Measurements from ENCODE around the gene EIF4EBP3. TPM values are rescaled to one million over a fixed set of nuclear protein-coding genes. Genes with fewer than 3 reads are reported as not detected.

EIF4EBP3 gene
- polyA plus RNA-seq, 3 donors from 2014 or later, result 12.1 to 38.3 (median 15.4) TPM

GRCh38 chr5:140561753-140562523 is 14.5 kb downstream of the EIF4EBP3 start:
- Mint-ChIP-seq H3K36me3 (peaks cover 0 to 8% (median 3%) of the 10 kb centered on the region in 3 donors), H3K4me3 (peak overlapping the region in 1 of 5 donors; percentile 94), H3K27me3 (ENCODE audit: low read depth in 3 of 3) (peaks cover 15 to 18% (median 16%) of the 10 kb centered on the region in 3 donors), H3K27ac (peak overlapping the region in 1 of 6 donors; percentile 99), H3K4me1 (peaks cover 43 to 55% of the 10 kb centered on the region in 2 donors), H3K9me3 (no peaks in the 10 kb centered on the region)
- no peak for DNase-seq

DNA sequence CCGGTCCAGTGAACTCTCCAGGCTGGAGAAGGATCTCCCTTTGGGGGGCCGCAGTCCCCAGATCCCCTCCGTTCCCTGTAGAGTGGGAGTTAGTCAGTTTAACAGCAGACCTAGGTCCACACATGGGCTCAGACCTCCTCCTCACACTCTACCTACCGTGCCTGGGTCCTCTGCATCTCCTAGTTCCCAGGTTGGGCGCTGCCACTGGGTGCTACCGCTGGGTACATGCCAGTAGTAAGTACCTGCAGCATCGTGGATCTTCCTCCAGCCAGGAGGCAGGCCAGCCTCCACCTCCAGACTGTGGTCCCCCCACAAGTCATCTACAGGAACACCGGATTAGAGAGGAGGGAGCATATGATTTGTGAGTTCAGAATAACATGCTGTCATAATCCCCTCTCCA is 16.1 kb downstream of the EIF4EBP3 start:
- peaks cover 35 to 59% of the 10 kb centered on the region in 2 donors for H3K4me1 Mint-ChIP-seq

GRCh38 chr5:140564196-140565023 is 16.9 kb downstream of the EIF4EBP3 start, which contains the start of the genes APBB3 and SLC35A4:
TSS of gene APBB3 (minus strand) at chr5:140564598. CDS start at chr5:140564245, 353 bp downstream.
TSS of gene SLC35A4 (plus strand) at chr5:140564828. CDS start at chr5:140567170, 2,342 bp downstream.
- H3K27me3 Mint-ChIP-seq (ENCODE audit: low read depth in 3 of 3), result peaks cover 9 to 13% (median 11%) of the 10 kb centered on the region in 3 donors
- H3K4me3 Mint-ChIP-seq, result peak within 1 kb of the TSS; percentile 88 to 94 (median 93)
- no peaks in the 10 kb centered on the region for H3K9me3 Mint-ChIP-seq
- peak; percentile 99 for DNase-seq
- peaks cover 43 to 67% of the 10 kb centered on the region in 2 donors for H3K4me1 Mint-ChIP-seq
- H3K36me3 Mint-ChIP-seq, result peaks cover 0 to 8% (median 3%) of the 10 kb centered on the region in 3 donors
- peak within 1 kb of the TSS; percentile 95 to 99 (median 97) for H3K27ac Mint-ChIP-seq

More for the DNA sequence above, 16.1 kb downstream of the EIF4EBP3 start:
- peaks cover 0 to 8% (median 3%) of the 10 kb centered on the region in 3 donors for H3K36me3 Mint-ChIP-seq
- H3K27me3 Mint-ChIP-seq (ENCODE audit: low read depth in 3 of 3), result peaks cover 9 to 14% (median 11%) of the 10 kb centered on the region in 3 donors
- H3K27ac Mint-ChIP-seq, result peak overlapping the region; percentile 94 to 99 (median 97)
- H3K4me3 Mint-ChIP-seq, result peak overlapping the region; percentile 88 to 94 (median 93)
- no peak for DNase-seq
- no peaks in the 10 kb centered on the region for H3K9me3 Mint-ChIP-seq

GRCh38 chr5:140565024-140565779 is 17.7 kb downstream of the EIF4EBP3 start:
- Mint-ChIP-seq H3K27me3 (ENCODE audit: low read depth in 3 of 3) (peaks cover 9 to 12% (median 10%) of the 10 kb centered on the region in 3 donors), H3K36me3 (peaks cover 0 to 8% (median 3%) of the 10 kb centered on the region in 3 donors), H3K27ac (peak overlapping the region; percentile 95 to 99 (median 97)), H3K4me1 (peaks cover 51 to 75% of the 10 kb centered on the region in 2 donors), H3K4me3 (peak overlapping the region; percentile 88 to 94 (median 93)), H3K9me3 (no peaks in the 10 kb centered on the region)
- no peak for DNase-seq

- peaks cover 0 to 8% (median 4%) of the 10 kb centered on the region in 3 donors for H3K36me3 Mint-ChIP-seq
- no peak for DNase-seq
- H3K9me3 Mint-ChIP-seq, result no peaks in the 10 kb centered on the region
- H3K4me1 Mint-ChIP-seq, result peaks cover 54 to 79% of the 10 kb centered on the region in 2 donors
- H3K27ac Mint-ChIP-seq, result peak overlapping the region; percentile 95 to 99 (median 97)
- peak overlapping the region; percentile 88 to 94 (median 93) for H3K4me3 Mint-ChIP-seq
- peaks cover 7 to 12% (median 10%) of the 10 kb centered on the region in 3 donors for H3K27me3 Mint-ChIP-seq (ENCODE audit: low read depth in 3 of 3)
Observed at GRCh38 chr5:140565780-140566095, 18.3 kb downstream of the EIF4EBP3 start.

DNA sequence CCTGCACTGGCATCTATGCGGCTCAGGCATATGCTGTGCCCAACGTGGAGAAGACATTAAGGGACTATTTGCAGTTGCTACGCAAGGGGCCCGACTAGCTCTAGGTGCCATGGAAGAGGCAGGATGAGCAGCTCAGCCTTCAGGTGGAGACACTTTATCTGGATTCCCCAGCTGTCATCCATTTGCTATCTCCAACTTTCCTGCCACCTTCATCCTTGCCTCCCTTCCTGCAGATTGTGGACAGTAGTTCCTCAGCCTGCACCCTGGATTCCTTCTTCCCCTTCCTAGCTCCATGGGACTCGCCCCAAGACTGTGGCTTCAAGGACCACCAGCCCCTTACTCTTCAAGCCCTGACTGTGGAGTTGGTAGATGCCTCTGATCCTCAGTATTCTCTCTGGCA is 19.2 kb downstream of the EIF4EBP3 start:
- Mint-ChIP-seq H3K4me3 (peak overlapping the region in 1 of 5 donors; percentile 50), H3K36me3 (peaks cover 0 to 9% (median 4%) of the 10 kb centered on the region in 3 donors), H3K4me1 (peaks cover 54 to 79% of the 10 kb centered on the region in 2 donors), H3K27me3 (ENCODE audit: low read depth in 3 of 3) (peaks cover 7 to 12% (median 10%) of the 10 kb centered on the region in 3 donors), H3K9me3 (no peaks in the 10 kb centered on the region), H3K27ac (peak overlapping the region in 5 of 6 donors; percentile 11 to 66 (median 59))
- no peak for DNase-seq

- no peak for DNase-seq
- Mint-ChIP-seq H3K9me3 (no peaks in the 10 kb centered on the region), H3K4me1 (peaks cover 54 to 79% of the 10 kb centered on the region in 2 donors), H3K27me3 (ENCODE audit: low read depth in 3 of 3) (peaks cover 7 to 12% (median 10%) of the 10 kb centered on the region in 3 donors), H3K4me3 (peak overlapping the region in 1 of 5 donors; percentile 50), H3K27ac (peak overlapping the region; percentile 11 to 99 (median 66)), H3K36me3 (peaks cover 0 to 9% (median 4%) of the 10 kb centered on the region in 3 donors)
Observed at GRCh38 chr5:140567136-140567818, 19.8 kb downstream of the EIF4EBP3 start.

- peaks cover 7 to 10% (median 10%) of the 10 kb centered on the region in 3 donors for H3K27me3 Mint-ChIP-seq (ENCODE audit: low read depth in 3 of 3)
- H3K36me3 Mint-ChIP-seq, result peaks cover 0 to 9% (median 4%) of the 10 kb centered on the region in 3 donors
- no peaks in the 10 kb centered on the region for H3K9me3 Mint-ChIP-seq
- peak overlapping the region; percentile 35 to 99 (median 99) for H3K27ac Mint-ChIP-seq
- no peak for DNase-seq
- H3K4me3 Mint-ChIP-seq, result no peak overlapping the region
- H3K4me1 Mint-ChIP-seq, result peaks cover 54 to 73% of the 10 kb centered on the region in 2 donors
Observed at GRCh38 chr5:140567871-140568270, 20.4 kb downstream of the EIF4EBP3 start.

- Mint-ChIP-seq H3K27me3 (ENCODE audit: low read depth in 3 of 3) (peaks cover 7 to 10% (median 10%) of the 10 kb centered on the region in 3 donors), H3K4me3 (peak overlapping the region in 1 of 5 donors; percentile 86), H3K36me3 (peaks cover 3 to 9% (median 4%) of the 10 kb centered on the region in 3 donors), H3K27ac (peak overlapping the region; percentile 98 to 99 (median 99)), H3K4me1 (peaks cover 49 to 66% of the 10 kb centered on the region in 2 donors), H3K9me3 (no peaks in the 10 kb centered on the region)
- DNase-seq, result no peak
Observed at GRCh38 chr5:140568443-140569063, 21.1 kb downstream of the EIF4EBP3 start.

GRCh38 chr5:140569197-140569596 is 21.7 kb downstream of the EIF4EBP3 start:
- Mint-ChIP-seq H3K4me3 (peak overlapping the region; percentile 75 to 91 (median 83)), H3K36me3 (peaks cover 3 to 9% (median 4%) of the 10 kb centered on the region in 3 donors), H3K4me1 (peaks cover 43 to 60% of the 10 kb centered on the region in 2 donors), H3K9me3 (no peaks in the 10 kb centered on the region), H3K27ac (peak overlapping the region; percentile 98 to 99 (median 99)), H3K27me3 (ENCODE audit: low read depth in 3 of 3) (peaks cover 5 to 10% (median 7%) of the 10 kb centered on the region in 3 donors)
- DNase-seq, result peak; percentile 34 to 50 (median 44)

GRCh38 chr5:140570058-140570457 is 22.6 kb downstream of the EIF4EBP3 start:
- Mint-ChIP-seq H3K4me3 (peak overlapping the region in 2 of 5 donors; percentile 52 to 91), H3K9me3 (no peaks in the 10 kb centered on the region), H3K36me3 (peaks cover 3 to 9% (median 4%) of the 10 kb centered on the region in 3 donors), H3K27ac (peak overlapping the region; percentile 98 to 99 (median 99)), H3K27me3 (ENCODE audit: low read depth in 3 of 3) (peaks cover 0 to 4% (median 2%) of the 10 kb centered on the region in 3 donors), H3K4me1 (peaks cover 36 to 51% of the 10 kb centered on the region in 2 donors)
- DNase-seq, result no peak

DNA sequence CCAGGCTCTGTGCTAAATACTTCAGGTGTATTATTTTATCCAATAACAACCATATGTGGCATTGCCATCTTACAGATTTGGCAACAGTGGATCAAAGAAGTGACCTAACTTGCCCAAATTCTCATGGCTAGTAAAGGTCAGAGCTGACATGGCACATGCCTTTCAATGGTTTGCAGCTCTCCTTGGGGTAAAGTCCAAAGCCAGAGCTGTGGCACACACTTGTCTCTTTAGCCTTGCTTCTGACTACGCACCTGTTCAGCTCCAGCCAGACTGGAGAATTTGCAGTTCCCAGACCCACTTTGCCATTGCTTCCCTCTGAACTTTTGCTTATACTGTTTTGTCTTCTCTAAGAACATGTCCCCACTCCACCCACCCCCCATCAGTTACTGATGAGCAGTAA is 23.0 kb downstream of the EIF4EBP3 start:
- DNase-seq, result no peak
- Mint-ChIP-seq H3K4me3 (peak overlapping the region in 2 of 5 donors; percentile 52 to 53), H3K27me3 (ENCODE audit: low read depth in 3 of 3) (peaks cover 0 to under 1% (median 0%) of the 10 kb centered on the region in 3 donors), H3K36me3 (peaks cover 3 to 9% (median 4%) of the 10 kb centered on the region in 3 donors), H3K27ac (peak overlapping the region; percentile 98 to 99 (median 99)), H3K4me1 (peaks cover 31 to 47% of the 10 kb centered on the region in 2 donors), H3K9me3 (no peaks in the 10 kb centered on the region)

Data from immature natural killer cell (primary cell).